HG03520 (cell line): Measurements from ENCODE around the gene FAM20C.

Experiments used
- ATAC-seq: cut with Tn5 transposase; IDR thresholded peaks from one replicate; pipeline ENCODE4 v1.9.1; 2021; ENCODE audit warnings: mild to moderate bottlenecking, moderate library complexity; ENCODE audit not compliant: unreplicated experiment

Gene FAM20C

GRCh38 chr7:208130-208673 lies 15.8 kb downstream of the FAM20C start:
- no peak for ATAC-seq

DNA sequence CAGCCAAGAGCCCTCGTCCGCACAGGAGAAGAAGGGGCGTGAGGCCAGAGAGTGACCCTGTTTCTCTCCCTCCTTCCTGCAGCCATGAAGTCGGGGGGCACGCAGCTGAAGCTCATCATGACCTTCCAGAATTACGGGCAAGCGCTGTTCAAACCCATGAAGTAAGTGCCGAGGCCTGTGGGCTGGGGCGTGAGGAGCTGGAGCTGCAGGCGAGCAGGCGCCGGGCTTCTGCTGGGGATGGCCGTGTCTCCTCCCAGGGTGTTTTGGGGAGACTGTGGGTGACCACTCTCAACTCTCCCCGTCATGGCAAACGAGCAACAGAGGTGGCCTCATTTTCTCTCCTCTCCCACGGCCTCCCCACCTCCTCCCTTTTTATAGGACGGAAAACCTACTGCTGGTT lies 16.4 kb downstream of the FAM20C start:
- ATAC-seq, result no peak

GRCh38 chr7:209416-209815 lies 17.0 kb downstream of the FAM20C start:
- no peak for ATAC-seq

GRCh38 chr7:209906-210305 lies 17.5 kb downstream of the FAM20C start:
- ATAC-seq, result no peak

GRCh38 chr7:210401-210925 lies 18.1 kb downstream of the FAM20C start:
- ATAC-seq, result no peak

GRCh38 chr7:211033-211714 lies 18.8 kb downstream of the FAM20C start:
- ATAC-seq, result no peak

- ATAC-seq, result no peak
These were observed 19.3 kb downstream of the FAM20C start for GRCh38 chr7:211715-212058.

DNA sequence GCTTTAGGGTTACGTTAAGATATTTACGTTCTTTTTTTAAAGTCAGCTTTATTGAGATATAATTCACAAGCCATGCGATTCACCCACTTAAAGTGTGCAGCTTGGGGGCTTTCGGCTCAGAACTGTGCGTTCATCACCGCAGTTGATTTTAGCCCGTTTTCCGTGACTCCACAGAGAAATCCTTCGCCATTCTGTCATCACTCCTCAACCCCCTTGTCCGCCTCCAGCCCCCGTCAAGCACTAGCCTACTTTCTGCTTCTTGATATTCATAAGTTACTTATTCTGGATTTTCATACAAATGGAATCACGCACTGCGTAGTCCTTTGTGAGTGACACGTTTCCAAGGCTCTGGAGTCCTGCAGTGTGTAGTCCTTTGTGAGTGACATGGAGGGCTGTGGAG lies 20.4 kb downstream of the FAM20C start:
- ATAC-seq, result no peak

- no peak for ATAC-seq
These were observed 21.1 kb downstream of the FAM20C start for GRCh38 chr7:213324-213993.

- no peak for ATAC-seq
These were observed 22.2 kb downstream of the FAM20C start for GRCh38 chr7:214410-215212.

- no peak for ATAC-seq
These were observed 24.3 kb downstream of the FAM20C start for GRCh38 chr7:216360-217300.

GRCh38 chr7:217781-218180 lies 25.4 kb downstream of the FAM20C start:
- ATAC-seq, result no peak

- no peak for ATAC-seq
These were observed 25.9 kb downstream of the FAM20C start for GRCh38 chr7:218316-218715.

DNA sequence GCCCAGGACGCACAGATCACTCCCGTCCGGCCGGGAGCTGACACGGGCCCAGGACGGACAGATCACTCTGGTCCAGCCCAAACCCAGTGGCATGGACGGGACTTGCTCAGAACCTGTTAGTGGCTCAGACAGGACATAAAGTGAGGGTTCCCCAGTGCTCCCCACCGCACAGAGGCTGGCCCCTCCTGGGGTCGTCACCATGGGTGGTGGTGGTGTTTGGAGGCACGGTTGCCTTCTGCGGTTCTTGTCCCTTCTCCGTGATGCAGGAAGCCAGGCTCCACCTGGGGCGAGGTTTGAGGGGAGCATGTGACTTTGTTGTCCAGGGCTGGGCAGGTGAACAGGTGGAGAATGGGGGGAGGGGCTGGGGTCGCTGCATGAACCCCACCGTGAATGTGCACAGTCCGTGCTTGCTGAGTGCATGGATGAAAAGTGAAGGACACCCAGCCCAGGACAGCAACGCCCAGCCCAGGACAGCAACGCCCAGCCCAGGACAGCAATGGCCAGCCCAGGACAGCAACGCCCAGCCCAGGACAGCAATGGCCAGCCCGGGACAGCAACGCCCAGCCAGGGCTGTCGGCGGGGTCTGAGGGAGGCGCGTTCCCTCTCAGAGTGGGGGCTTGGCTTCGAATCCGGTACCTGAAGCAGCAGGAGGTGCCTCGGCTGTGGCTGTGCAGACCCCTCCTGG lies 26.7 kb downstream of the FAM20C start:
- no peak for ATAC-seq

- no peak for ATAC-seq
These were observed 27.3 kb downstream of the FAM20C start for GRCh38 chr7:219581-220150.

GRCh38 chr7:220151-220841 lies 27.9 kb downstream of the FAM20C start:
- no peak for ATAC-seq

DNA sequence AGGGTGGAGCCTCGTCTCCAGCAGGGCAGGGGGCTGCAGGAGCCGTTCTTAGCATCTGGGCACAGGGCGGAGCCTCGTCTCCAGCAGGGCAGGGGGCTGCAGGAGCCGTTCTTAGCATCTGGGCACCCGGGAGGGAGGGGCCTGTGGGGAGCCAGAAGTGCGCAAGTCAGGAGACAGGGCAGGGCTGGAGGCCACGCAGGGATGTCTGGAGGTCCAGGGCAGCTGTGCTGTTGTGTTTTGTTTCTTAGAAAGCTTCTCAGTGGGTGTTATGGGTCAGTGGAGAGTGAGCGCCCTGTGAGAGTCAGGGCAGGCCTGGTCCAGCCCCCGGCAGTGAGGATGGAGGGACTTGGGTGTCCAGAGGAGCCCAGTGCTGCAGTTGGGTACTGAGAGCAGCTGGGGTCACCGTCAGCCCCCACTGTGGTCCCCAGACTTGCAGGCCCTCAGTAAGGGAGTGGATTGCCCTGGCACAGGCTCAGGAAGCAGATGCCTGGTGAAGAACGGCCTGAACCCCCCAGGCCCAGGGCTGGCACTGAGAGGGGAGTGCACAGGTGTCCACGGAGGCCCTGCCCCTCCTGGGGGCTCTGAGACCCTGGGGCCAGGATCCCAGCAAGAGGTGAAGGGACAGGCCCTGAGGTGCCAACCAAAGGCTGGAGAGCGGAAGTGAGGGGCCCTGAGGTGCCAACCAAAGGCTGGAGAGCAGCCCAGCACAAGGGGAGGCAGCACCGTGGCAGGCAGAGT lies 29.8 kb downstream of the FAM20C start:
- no peak for ATAC-seq

DNA sequence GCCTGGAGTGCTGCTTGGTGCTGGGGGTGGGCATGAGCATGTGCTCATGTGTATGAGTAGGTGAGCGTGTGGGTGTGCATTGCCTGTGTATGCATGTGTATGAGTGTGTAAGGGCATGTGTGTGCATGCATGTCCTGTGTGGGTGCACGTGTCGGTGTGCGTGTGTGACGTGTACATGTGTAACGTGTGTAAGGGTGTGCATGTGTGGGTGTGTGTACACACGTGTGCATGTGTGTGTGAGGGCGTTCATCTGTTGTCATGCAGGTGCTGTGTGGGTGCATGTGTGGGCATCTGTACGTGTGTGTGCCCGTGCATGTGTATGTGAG lies 30.3 kb downstream of the FAM20C start:
- ATAC-seq, result no peak
